SKM-1 treated with dmso at 0.1 percent for 144 hours (cell line): ENCODE data around the gene TUBG2.
"Not testable (repeated sequence)": the region's sequence is repeated elsewhere in the genome, so short reads cannot be mapped to it uniquely, and the experiment has no call there.

Experiments
- DNase-seq: peaks from one replicate; lab custom pipeline; 2025; ENCODE audit not compliant: unreplicated experiment; lab: John Stamatoyannopoulos, UW

Gene TUBG2

DNA sequence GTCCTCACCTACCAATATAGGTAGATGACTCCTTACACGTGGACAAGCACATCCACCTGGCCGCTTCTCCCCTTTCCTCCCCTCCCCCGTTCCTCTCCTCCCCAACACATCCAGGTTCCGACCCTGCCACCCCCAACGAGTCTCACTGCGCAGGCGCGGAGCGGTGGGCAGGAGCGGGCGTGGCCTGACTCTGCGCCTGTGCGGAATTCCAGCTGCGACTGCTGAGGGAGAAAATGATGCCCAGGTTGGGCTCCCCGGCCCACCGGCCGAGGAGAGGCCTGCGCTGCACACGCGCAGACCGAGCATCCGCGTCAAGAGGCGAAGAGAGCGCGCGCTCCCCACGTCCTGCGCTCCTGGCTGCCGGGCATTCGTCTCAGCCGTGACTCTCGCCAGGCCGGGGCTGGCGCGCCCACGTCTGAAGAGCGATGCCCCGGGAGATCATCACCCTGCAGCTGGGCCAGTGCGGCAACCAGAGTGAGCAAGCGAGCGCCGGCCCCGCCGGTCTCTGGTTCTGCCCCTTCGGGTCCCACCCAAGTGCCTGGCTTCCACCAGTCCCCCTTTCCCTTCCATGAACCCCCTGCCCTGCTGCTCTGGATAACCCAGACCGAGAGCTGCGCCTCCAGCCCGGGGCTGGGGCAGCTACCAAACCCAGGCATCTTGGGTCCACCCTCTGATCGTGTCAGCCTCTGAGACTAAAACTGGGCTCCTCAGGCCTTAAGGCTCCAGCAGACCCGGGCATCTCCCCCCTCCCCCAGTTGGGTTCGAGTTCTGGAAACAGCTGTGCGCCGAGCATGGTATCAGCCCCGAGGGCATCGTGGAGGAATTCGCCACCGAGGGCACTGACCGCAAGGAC, at the start of gene TUBG2:
TUBG2 (plus strand) TSS at position 206 of the 853 bp plus-strand sequence; CDS start at position 426, 220 bp downstream.
- DNase-seq = peak; percentile 79

DNA sequence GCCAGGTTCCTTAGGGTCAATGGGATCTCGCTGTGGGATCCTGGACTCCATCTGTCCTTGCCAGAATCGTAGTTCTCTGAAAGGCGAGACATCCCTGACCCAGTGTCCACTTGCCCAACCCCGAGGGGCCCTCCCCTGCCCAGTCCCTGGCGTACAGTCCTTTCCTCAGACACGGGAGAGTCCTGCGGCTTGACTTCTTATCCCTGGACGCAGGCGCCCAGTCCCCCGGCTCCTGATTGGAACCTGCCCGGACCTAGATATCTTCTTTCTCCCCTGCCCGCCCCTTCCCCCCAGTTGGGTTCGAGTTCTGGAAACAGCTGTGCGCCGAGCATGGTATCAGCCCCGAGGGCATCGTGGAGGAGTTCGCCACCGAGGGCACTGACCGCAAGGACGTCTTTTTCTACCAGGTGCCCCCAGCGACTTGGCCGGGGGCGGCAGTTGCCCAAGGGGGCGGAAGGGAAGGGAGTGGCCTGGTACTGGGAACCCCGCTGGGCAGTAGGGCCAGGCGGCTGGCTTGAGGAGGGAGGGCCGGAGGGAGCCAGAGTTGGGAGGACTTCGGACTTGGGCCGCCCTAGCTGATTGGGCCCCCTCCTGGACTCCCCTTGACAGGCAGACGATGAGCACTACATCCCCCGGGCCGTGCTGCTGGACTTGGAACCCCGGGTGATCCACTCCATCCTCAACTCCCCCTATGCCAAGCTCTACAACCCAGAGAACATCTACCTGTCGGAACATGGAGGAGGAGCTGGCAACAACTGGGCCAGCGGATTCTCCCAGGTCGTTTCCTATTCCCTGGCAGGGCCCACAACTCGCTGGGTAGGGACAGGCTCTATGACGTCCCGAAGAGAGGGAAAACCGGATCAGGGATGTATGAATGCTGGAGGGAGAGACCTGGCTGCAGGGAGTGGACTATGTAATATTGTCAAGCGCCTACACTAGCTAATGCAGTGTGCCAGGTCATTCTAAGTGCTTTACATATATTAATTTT, 49.0 kb upstream of the TUBG2 start:
- not testable (repeated sequence) for DNase-seq

DNA sequence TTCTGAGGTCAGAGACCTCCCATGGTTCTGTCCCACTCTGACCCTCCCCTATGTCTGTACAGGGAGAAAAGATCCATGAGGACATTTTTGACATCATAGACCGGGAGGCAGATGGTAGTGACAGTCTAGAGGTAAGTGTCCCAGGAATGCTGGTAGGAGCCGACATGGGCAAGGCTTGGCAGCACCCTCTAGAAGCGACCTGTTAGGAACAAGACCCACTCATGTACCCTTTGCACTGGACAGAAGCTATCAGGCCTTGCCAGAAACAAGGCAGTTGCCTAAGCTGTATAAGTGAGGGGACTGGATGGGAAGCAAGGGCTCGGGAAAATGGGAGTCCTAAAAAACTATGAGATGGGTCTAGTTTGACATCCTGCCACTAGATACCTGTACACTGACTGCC, 47.1 kb upstream of the TUBG2 start:
- DNase-seq = no peak

DNA sequence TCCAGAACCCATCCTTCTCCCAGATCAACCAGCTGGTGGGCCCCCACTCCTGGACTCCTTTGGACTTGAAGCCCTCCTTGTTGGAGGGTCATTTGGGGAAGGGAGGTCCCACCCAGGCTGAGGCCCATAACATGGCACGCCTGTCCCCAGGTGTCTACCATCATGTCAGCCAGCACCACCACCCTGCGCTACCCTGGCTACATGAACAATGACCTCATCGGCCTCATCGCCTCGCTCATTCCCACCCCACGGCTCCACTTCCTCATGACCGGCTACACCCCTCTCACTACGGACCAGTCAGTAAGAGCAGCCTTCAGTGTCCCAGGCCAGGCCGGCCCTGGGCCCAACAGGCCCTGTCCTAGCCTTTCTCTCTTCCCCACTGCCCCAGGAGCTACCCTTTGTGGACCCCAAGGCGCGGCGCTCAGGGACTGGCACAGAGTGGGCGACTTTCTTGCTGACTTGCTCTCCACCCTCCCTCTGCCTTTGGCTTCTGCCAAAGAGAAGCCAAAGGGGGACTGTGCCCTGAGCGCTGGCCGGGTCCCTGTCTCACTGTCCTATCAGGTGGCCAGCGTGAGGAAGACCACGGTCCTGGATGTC, 45.3 kb upstream of the TUBG2 start:
- DNase-seq = no peak

DNA sequence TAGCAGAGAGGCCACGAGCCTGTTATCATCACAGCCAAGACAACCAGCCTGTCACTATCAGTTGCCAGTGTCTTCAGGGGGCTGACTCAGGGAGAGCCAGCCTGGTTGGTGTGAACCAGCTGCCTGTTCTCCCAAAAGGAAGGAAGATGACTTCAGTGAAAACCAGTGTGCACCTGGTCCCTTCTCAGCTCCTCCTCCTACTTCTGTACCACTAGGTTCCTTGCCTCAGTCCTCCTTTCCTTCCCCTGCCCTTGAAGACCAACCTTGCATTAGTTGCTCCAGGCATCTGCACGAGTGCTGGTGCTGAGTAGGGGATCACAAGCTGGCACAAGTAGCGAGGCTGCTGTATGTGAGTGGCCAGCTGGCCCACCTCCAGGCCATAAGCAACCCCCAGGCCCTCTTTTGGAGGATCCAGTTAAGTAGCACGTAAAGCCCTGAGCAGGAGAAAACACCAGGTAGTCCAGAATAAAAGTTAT, 41.1 kb upstream of the TUBG2 start:
- no peak for DNase-seq

DNA sequence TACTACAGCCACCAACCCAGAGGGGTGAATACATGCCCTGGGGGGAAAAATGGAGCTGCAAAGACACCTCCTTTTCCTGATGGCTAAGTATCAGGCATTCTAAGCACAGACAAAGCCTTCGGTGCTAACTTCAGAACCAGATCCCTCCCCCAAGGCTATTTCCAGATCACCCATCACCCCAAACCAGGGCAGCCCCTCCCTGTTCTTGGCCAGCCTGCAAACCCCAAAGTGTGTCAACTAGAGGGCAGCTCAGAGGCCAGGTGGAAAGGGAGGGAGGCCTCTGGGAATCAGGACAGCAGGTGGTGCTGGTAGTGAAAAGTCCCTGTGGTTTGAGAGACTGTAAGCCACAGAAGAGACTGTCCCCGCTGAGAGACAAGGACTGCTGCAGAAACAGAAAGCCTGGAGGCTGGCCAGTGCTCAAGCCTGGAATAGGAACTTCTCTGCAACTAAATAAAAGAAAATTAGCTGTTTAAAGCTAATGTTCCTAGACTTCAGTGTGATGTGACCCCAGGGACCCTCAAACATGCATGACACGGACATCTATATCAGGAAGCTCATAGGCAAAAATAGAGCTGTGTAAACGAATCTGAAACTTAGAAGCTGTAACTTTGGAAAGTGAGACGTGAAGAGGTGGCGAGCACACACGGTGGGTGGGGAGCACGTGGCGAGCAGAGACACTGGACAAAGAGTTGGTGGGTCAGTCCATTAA, 40.5 kb upstream of the TUBG2 start:
- DNase-seq = no peak

DNA sequence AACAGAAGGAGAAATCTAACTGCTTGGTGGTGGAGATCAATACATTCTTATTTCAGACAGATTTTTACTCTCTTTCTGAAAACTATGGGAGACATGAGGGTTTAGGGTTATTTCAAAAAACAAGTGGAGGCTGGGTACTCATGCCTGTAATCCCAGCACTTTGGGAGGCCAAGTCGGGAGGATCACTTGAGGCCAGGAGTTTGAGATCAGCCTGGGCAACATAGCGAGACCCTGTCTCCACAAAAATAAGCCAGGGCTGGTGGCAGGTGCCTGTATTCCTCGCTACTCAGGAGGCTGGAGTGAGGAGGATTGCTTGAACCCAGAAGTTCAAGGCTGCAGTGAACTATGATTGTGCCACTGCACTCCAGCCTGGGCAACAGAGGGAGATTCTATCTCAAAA, 37.1 kb upstream of the TUBG2 start:
- DNase-seq = not testable (repeated sequence)

DNA sequence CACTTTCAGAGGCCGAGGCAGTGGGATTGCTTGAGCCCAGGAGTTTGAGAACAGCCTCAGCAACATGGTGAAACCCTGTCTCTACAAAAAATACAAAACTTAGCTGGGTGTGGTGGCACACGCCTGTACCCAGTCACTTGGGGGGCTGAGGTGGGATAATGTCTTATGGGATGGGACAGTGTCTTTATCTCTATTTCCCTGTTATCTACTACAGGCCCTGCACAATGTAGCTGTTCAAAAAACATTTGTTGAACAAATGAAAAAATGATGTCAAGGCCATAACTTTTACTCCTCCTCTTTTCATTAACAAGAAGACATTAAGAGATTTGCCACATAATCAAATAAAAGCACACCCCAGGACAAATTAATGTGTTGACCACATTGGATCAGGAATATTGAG, 35.8 kb upstream of the TUBG2 start:
- no peak for DNase-seq

DNA sequence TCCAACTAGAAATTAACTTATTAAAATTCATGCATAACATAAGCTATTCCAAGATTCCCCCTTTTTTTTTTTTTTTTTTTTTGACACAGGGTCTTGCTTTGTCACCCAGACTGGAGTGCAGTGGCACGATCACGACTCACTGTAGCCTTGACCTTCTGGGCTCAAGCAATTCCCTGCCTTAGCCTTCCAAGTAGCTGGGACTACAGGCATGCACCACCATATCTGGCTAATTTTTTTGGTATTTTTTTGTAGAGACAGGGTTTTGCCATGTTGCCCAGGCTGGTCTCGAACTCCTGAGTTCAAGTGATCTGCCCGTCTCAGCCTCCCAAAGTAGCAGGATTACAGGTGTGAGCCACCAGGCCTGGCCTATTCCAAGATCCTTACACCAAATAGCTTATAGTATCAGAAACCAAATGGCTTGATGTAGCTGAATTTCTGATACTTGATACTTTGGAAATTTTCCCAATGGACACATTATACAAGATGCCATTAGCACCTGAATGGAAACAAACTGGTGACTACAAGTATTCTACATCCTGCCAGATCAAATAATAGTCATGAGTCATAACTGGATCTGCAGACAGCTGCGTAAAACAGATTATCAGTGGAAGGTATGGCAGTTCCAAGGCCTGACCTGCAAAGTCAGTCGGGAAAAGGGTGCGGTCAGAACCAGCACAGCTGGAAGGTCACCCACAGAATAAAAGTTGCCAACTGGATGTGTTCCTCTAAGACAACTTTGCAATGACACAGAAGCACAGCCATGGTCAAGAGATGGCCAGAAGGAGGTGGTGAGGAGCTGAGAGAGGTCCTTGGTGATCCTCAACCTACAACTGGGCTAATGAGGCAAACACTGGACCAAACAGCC, 35.1 kb upstream of the TUBG2 start:
- no peak for DNase-seq

DNA sequence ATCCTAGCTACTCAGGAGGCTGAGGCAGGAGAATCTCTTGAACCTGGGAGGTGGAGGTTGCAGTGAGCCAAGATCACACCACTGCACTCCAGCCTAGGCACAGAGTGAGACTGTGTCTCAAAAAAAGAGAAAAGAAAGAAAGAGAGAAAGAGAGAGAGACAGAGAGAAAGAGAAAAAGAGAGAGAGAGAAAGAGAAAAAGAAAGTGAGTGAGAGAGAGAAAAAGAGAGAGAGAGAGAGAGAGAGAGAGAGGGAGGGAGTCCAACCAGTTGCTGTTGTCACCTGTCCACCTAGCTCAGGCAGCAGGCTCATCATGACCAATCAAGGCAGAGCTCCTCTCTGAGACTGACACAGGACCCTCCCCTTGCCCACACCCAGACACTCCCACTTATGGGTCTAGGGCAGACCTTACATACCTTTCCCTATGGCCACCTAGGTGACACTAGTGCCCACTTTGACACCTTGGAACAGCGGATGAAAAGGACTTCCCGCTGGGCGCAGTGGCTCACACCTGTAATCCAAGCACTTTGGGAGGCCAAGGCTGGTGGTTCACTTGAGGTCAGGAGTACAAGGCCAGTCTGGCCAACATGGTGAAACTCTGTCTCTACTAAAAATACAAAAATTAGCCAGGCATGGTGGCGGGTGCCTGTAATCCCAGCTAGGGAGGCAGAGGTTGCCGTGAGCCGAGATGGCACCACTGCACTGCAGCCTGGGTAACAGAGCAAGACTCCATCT, 31.9 kb upstream of the TUBG2 start:
- not testable (repeated sequence) for DNase-seq

DNA sequence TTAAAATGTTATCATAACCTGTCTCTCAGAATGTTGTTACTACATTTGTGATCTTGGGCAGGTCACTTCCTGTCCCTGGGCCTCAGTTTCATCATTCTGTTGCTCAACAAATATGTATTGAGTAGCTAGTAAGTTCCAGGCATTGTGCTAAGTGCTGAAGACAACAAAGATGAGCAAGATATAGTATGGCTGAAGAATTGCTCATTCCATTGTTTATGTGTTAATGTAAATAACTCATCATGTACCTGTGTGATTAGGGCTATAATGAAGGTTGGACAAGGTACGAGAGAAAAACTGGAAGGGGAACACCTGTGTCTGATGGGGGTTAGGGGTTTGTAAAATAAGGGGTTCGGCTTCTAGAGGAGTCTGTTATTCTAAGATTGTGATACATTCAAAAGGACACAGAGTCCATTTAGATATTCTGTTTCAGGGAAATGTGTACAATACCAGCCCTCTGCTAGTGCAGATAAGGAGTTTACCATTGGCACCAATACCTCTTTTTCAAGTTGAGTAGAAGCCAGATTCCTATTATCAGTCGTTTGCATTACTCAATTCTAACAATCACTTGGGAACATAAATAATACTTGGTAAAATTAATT, 29.6 kb upstream of the TUBG2 start:
- peak; percentile 21 for DNase-seq

DNA sequence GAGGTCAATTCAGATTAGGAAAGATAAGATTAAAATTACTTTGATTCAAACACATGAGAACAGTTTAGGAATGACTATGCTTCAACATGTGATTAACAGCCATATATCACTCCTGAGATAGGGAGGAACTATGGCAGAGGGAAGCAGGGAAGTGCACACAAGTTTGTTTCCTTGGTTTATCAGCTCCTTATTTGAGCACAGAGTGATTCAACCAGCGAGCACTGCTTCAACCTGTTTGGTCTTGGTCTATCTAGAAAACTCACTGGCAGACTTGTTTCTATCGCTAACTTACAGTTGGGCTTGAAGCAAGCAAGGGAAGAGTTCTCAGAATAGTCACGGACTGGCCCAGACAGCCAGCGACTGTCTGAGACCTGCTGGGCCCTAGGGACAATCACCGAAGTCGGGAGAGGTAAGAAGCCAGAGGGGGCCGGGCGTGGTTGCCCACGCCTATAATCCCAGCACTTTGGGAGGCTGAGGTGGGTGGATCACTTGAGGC, 26.1 kb upstream of the TUBG2 start:
- no peak for DNase-seq

DNA sequence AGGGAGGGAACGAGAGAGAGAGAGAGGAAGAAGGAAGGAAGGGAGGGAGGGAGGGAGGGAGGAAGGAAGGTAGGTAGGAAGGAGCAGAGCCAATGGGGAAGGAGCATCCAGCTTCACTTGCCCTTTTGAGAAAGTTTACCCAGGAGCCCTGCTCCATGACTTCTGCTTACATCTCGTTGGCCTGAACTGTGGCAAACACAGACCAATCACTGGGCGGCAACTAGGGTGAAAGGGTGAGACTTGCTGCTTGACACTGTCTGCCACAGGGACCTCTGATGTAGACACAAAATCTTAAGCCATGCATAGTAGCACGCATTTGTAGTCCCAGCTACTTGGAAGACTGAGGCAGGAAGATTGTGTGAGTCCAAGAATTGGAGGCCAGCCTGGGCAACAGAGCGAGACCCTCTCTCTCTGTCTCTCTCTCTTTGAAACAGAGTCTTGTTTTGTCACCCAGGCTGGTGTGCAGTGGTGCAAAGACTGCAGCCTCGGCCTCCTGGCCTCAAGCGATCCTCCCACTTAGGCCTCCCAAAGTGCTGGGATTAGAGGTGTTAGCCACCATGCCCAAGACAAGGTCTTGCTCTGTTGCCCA, 19.5 kb upstream of the TUBG2 start:
- peak; percentile 14 for DNase-seq

DNA sequence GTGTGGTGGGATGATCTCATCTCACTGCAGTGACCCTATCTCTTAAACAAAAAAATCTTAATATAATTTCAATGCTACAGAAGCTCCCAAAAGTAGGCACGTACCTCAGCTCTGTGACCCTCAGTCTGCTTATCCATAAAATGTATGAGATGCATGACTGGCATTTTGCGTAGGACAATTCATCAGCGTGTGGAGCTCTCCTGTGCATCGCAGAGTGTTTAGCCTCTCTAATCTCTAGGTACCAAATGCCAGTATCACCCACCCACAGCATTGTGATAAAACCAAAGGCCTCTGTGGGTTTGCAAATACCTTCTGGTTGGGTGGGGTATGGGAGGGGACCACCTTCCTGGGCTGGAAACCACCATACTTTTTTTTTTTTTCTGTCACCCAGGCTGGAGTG, 19.0 kb upstream of the TUBG2 start:
- DNase-seq = no peak

DNA sequence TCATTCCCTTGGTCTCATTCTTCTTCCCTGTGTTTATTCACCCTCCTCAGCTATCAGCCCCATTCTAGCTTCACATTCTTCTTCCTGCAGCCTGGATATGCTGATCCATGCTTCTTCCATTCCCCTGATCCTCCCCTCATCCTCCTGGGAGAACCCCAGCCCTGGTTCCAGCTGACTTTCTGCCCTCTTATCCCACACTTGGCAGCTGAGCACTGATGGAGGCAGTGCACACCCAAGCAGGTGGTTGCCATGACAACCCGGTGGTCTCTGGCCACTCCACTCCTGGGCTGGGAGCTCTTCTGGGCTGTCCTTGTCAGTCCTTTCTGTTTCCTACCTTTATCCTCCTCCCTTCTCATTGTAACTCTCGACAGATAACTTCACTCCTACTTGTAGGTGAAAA, 16.7 kb upstream of the TUBG2 start:
- DNase-seq = no peak

DNA sequence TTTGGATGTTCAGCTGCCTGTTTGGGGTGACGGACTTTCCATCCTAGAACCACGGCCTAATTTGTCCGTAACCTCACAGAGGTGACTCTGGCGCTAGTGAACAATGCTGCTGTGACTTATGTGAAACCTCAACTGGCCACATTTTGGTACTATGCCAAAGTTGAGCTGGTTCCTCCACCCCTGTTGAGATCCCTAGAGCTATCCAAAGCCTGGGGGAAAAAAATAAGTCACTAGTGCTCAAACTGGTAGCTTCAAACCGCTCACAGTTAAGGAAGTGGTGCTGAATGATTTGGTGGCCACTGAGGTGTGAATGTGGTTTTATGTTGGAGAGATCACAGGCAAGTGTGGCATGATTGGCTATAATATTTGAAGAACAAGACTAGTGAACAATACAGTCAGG, 11.3 kb upstream of the TUBG2 start:
- no peak for DNase-seq

DNA sequence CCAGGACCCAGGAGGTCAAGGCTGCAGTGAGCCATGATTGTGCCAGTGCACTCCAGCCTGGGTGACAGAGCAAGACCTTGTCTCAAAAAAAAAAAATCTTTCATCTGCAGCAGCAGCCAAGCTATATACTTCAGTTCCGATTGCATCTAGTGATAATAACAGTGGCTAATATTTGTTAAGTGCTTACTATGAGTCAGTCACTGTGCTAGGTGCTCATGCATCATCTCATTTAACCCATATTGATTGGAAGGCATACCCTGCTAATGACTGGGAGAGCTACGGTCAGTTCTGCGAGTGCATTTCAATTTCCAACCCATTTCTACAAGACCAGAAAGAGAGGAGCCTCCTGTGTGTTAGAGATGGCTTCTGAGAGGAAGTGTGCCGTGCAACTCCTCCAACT, 7.7 kb upstream of the TUBG2 start:
- no peak for DNase-seq
